GM12878 (cell line): Measurements from ENCODE around the gene MYT1. TPM values are rescaled to one million over a fixed set of nuclear protein-coding genes. Genes with fewer than 3 reads are reported as not detected.

Experiments
- ATAC-seq: fragments of 200-7000 bp; cut with Tn5 transposase; 3 replicates; pipeline ENCODE4 v1.9.1; 2020; ENCODE audit warnings: mild to moderate bottlenecking, moderate library complexity
- BruUV-seq: library from RNA; stranded (reverse); fragments of 400-500 nt; replicated peaks from 2 replicates; lab custom pipeline; 2021; lab: Mats Ljungman, UMichigan
- CTCF ChIA-PET: fragments of 300-600 bp; sonication (Branson Sonifier 250); formaldehyde crosslinking; extraction: SDS; loops from one replicate; lab custom pipeline; 2021; ENCODE audit warnings: inconsistent platforms; lab: Yijun Ruan, JAX
- POLR2A ChIA-PET: fragments of 350-600 bp; formaldehyde crosslinking; extraction: SDS; loops from one replicate; lab custom pipeline; 2021; ENCODE audit warnings: inconsistent platforms; lab: Charles Lee
- RAD21 ChIA-PET: fragments of 300-600 bp; sonication (Branson Sonifier 250); formaldehyde crosslinking; loops from one replicate; lab custom pipeline; 2023; ENCODE audit warnings: antibody characterized with exemption; ENCODE audit not compliant: unreplicated experiment; lab: Charles Lee
- SMC1A ChIA-PET: fragments of 300-600 bp; sonication (Branson Sonifier 250); formaldehyde crosslinking; loops from one replicate; lab custom pipeline; 2023; ENCODE audit not compliant: unreplicated experiment, uncharacterized antibody; lab: Charles Lee
- DNase-seq: peaks from one replicate; pipeline ENCODE4 v3.0.0-alpha.2; 2011; ENCODE audit warnings: low read depth, low spot score
- FAIRE-seq: peaks from 3 replicates; lab custom pipeline; 2011; peaks lifted over from hg19 to GRCh38; lab: Jason Lieb, UNC
- H2AFZ ChIP-seq: 2 replicates; pipeline ENCODE4 v1.6.0; 2011; ENCODE audit warnings: low read depth, low read length, control low read depth; ENCODE audit not compliant: control insufficient read depth
- H3K27ac ChIP-seq: 2 replicates; pipeline ENCODE4 v1.5.1; 2011; ENCODE audit warnings: control low read depth; ENCODE audit not compliant: control insufficient read depth, insufficient read depth
- H3K27me3 ChIP-seq, 2 experiments: replicated peaks in 1 of 2; 2 replicates each; pipeline versions ENCODE4 v1.6.0 to v1.6.1; 2011; ENCODE audit warnings: low read length in 1 of 2; ENCODE audit not compliant: control insufficient read depth in 2 of 2, insufficient read depth in 2 of 2
- H3K36me3 ChIP-seq, 2 experiments: 2 replicates each; pipeline ENCODE4 v1.5.1; 2011; ENCODE audit warnings: low read length in 1 of 2; ENCODE audit not compliant: control insufficient read depth in 2 of 2, insufficient read depth in 2 of 2
- H3K4me1 ChIP-seq: 2 replicates; pipeline ENCODE4 v1.6.1; 2011; ENCODE audit warnings: mild to moderate bottlenecking, low read length, moderate library complexity, mixed read lengths; ENCODE audit not compliant: control insufficient read depth, insufficient read depth
- H3K4me2 ChIP-seq: 2 replicates; pipeline ENCODE4 v1.6.0; 2011; ENCODE audit warnings: control low read depth; ENCODE audit not compliant: control insufficient read depth, insufficient read depth
- H3K4me3 ChIP-seq: fragments of 200-600 bp; sonication (generic); 2 replicates; pipeline ENCODE4 v1.5.1; 2016
- H3K79me2 ChIP-seq: 2 replicates; pipeline ENCODE4 v1.6.0; 2011; ENCODE audit warnings: low read length; ENCODE audit not compliant: control insufficient read depth, insufficient read depth
- H3K9ac ChIP-seq: 2 replicates; pipeline ENCODE4 v1.8.0; 2011; ENCODE audit warnings: low read length, control low read depth, mixed read lengths; ENCODE audit not compliant: control insufficient read depth, insufficient read depth
- H3K9me3 ChIP-seq: replicated peaks from 3 replicates; pipeline ENCODE4 v1.5.1; 2011; ENCODE audit warnings: mild to moderate bottlenecking, low read length; ENCODE audit not compliant: control insufficient read depth, insufficient read depth
- H4K20me1 ChIP-seq: 2 replicates; pipeline ENCODE4 v1.6.0; 2011; ENCODE audit not compliant: control insufficient read depth, insufficient read depth
- EP300 ChIP-seq, 2 experiments: fragments of 150-350 bp in 1 of 2; IDR thresholded peaks; 2 replicates each; pipeline ENCODE4 v1.6.1; 2011 to 2012; ENCODE audit warnings: low read depth in 2 of 2, low read length in 2 of 2, borderline replicate concordance in 1 of 2, improper control_type of control experiment in 1 of 2, inconsistent platforms in 1 of 2; ENCODE audit not compliant: control insufficient read depth in 1 of 2
- ESRRA ChIP-seq: IDR thresholded peaks from 2 replicates; pipeline ENCODE4 v1.6.1; 2012; ENCODE audit warnings: mild to moderate bottlenecking, low read length, improper control_type of control experiment
- IRF5 ChIP-seq: fragments of 450-650 bp; IDR thresholded peaks from 2 replicates; pipeline ENCODE4 v1.6.1; 2017; ENCODE audit warnings: borderline replicate concordance
- NFXL1 ChIP-seq: fragments of 450-650 bp; IDR thresholded peaks from 2 replicates; pipeline ENCODE4 v1.6.1; 2017; ENCODE audit warnings: antibody characterized with exemption, mild to moderate bottlenecking, borderline replicate concordance
- STAT3 ChIP-seq: IDR thresholded peaks from 2 replicates; pipeline ENCODE4 v1.6.1; 2011; ENCODE audit warnings: low read depth, low read length, improper control_type of control experiment
- ZNF274 ChIP-seq: IDR thresholded peaks from one replicate; pipeline ENCODE4 v1.8.0; 2011; ENCODE audit not compliant: insufficient read length, insufficient read depth
- ZNF384 ChIP-seq: IDR thresholded peaks from 2 replicates; pipeline ENCODE4 v1.6.1; 2012; ENCODE audit warnings: low read depth, mild to moderate bottlenecking, low read length, improper control_type of control experiment, borderline replicate concordance
- WGBS: methylation state at CpG from one replicate; pipeline ENCODE4 v1.1.6; 2016; ENCODE audit warnings: low lambda C conversion rate; ENCODE audit not compliant: insufficient replicate concordance, insufficient coverage; ENCODE audit errors: missing lambda C conversion rate; 5-methylcytosine and 5-hydroxymethylcytosine counted together
- in situ Hi-C: fragments of 300-500 bp; cut with MboI; formaldehyde crosslinking; loops from 9 replicates; pipeline ENCODE4 v1.14.3; 2018; ENCODE audit warnings: mixed read lengths
- intact Hi-C: fragments of 100-400 bp; cut with micrococcal nuclease; formaldehyde crosslinking; loops from one replicate; pipeline ENCODE4 v1.14.2; 2022; ENCODE audit not compliant: unreplicated experiment
- polyA plus RNA-seq, 11 experiments: library from polyadenylated mRNA; depleted of rRNA in 4 of 11; unstranded in 6 of 11; stranded (reverse) in 5 of 11; fragments of >200 nt; fragmentation: Nextera tagmentation in 4 of 11; fragmentation: Illumina TruSeq in 1 of 11; extraction: Ambion mirVana in 4 of 11; extraction: Trizol in 1 of 11; gene quantifications; 1 replicate in 1 of 11; 2 replicates in 10 of 11; pipeline versions ENCODE4 v1.2.1 to v1.2.3, GENCODE V29; 2011 to 2016; ENCODE audit warnings: inconsistent platforms in 2 of 11, missing spikeins in 2 of 11, low read depth in 1 of 11
- total RNA-seq, 4 experiments: library from RNA; depleted of rRNA in 3 of 4; stranded (reverse); fragments of >200 nt in 3 of 4; fragmentation: Illumina TruSeq in 1 of 4; extraction: Trizol in 1 of 4; gene quantifications; 2 replicates each; pipeline versions ENCODE4 v1.2.1 to v1.2.3, GENCODE V29; 2013 to 2021

Gene MYT1
- total and polyA plus RNA-seq, 10 of the 15 experiments (the other 5 are each of a cell fraction or from before 2014, with no cell fraction given), result 0.01 to 0.10 TPM; not detected in 8

DNA sequence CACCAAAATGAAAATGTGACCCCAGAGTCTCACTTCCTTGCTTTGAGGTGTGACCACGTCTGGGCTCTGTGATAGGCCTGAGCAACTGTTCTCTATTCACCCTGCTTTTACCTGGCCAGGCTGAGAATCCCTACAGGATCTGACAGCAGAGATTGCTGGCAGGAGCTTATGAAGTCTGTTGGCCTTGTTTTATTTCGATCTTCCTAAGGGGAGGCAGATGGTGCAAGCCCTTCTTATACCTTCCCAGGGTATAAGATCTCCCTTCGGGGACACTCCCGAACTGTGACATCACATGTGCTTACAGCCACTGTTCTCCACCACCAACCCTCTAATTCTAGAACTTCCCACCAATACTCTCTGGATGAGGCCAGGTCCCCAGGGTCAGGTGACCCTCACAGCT is 26.8 kb downstream of the MYT1 start:
- H3K36me3 ChIP-seq, result no peaks in the 10 kb centered on the region
- peaks cover 0 to 2% of the 10 kb centered on the region in 2 experiments; a peak in 3 of 4 replicates for H3K27me3 ChIP-seq
- ChIA-PET CTCF (no interaction called here), POLR2A (no interaction called here), SMC1A (no interaction called here), RAD21 (no interaction called here)
- DNase-seq (no peak), ATAC-seq (no peak), FAIRE-seq (no peak)
- H3K9me3 ChIP-seq, result no peaks in the 10 kb centered on the region; the same call in 2 of the 3 replicates
- H3K4me2 ChIP-seq, result no peak overlapping the region
- TF ChIP-seq STAT3, result no peak
- no peak for TF ChIP-seq ZNF274
- TF ChIP-seq ZNF384, result no peak
- no peak for TF ChIP-seq IRF5
- TF ChIP-seq ESRRA, result no peak
- TF ChIP-seq NFXL1, result no peak
- TF ChIP-seq EP300 (IDR thresholded peaks at IDR 0.05; ENCODE audit: borderline replicate concordance in 1 of 2, control insufficient read depth in 1 of 2, low read depth in 2 of 2, low read length in 2 of 2), result no peak
- H3K27ac ChIP-seq, result no peak overlapping the region
- intact Hi-C loops (no loop called here), in situ Hi-C loops (no loop called here)
- WGBS, result 5% methylated on average over 4 of the region's 4 CpGs
- no TSS peak for BruUV-seq
- H2AFZ ChIP-seq, result no peak overlapping the region
- H3K79me2 ChIP-seq, result no peaks in the 10 kb centered on the region
- H3K4me1 ChIP-seq, result no peaks in the 10 kb centered on the region
- H4K20me1 ChIP-seq, result no peaks in the 10 kb centered on the region
- H3K4me3 ChIP-seq, result no peak overlapping the region
- no peak overlapping the region for H3K9ac ChIP-seq
